Fibroblast of skin of left quadriceps (primary cell): ENCODE results near the gene TLCD1.
"Not testable (repeated sequence)": the region's sequence is repeated elsewhere in the genome, so short reads cannot be mapped to it uniquely, and the experiment has no call there.

Source experiments
- DNase-seq, 2 experiments: peaks; one replicate each; pipeline ENCODE4 v3.0.0-alpha.2; 2013; ENCODE audit warnings: low read depth in 2 of 2

Gene TLCD1

GRCh38 chr17:28747051-28747691 is 21.1 kb upstream of the TLCD1 start:
- DNase-seq, result no peak

GRCh38 chr17:28746611-28747050 is 20.6 kb upstream of the TLCD1 start:
- no peak for DNase-seq

GRCh38 chr17:28745786-28746411 is 19.9 kb upstream of the TLCD1 start:
- no peak for DNase-seq

DNA sequence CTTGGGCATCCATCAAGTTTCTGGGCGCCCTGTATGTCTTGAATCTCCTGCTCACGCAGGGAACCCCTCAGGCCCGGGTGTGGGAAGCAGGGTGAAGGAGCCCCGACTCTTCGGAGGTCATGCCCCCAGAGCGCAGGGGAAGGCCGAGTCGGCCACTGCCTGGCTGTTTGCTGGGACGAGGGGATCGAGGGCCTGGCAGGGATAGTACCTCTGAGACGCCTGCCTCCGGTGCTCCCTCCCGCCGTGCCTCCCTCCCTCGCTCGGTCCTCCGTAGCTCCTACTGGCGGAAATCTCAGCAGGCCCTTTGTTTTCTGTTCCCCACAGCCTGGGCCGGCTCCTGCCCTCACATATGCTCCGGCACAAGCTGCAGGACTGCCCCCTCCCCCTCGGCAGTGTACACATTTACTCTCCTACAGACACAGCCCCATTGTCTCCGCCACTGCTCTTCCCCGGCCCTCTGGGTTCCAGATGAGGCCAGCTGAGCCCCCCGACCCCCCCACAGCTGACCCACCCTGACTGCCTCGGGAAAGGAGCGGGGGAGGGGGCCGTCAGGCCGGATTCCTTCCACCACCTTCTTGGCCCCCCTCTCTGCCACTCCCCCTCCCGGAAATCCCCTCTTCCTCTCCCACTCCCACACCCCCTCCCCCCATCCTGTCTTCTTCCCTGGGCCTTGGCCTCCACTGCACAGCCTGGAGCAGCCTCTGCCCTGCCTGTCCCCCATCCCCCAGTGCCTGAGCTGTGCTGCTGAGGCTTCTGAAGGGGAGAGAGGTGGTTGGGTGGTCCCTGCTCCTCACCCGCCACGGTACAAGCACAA is 19.1 kb upstream of the TLCD1 start:
- DNase-seq, result no peak

DNA sequence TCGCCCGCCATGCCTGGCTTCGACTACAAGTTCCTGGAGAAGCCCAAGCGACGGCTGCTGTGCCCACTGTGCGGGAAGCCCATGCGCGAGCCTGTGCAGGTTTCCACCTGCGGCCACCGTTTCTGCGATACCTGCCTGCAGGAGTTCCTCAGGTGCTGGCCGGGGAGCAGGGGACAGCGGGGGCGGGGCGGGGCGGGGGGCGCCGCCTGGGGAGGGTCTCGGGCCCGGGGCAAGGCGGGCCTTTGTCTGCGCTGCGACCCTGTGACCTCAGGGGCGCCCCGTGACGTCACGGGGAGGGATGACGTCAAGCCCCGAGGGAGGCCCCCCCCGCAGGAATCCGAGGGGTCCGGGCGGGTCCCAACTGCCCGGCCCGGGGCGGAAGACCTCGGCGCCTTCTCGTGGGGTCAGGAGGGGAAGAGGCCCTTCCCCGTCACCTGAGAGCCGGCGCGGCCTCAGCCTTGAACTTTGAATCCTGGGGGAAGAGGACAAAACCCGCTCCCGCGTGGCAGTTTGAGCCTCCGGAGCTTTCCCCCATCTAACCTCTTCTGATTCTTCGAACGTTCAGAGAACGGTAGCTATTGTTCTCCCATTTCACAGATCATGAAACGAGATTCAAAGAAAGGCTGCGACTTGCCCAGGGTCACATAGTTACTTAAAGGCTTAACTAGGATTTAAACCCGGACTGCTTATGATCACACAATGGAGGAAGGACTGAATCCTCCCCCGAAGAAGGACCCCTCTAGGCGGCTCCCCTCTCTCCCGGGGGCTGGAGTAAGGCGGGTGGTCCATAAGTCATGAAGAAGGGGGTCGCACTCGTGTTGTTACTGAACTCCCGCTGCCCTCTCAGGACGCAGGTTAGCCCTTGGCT is 18.3 kb upstream of the TLCD1 start:
- no peak for DNase-seq

DNA sequence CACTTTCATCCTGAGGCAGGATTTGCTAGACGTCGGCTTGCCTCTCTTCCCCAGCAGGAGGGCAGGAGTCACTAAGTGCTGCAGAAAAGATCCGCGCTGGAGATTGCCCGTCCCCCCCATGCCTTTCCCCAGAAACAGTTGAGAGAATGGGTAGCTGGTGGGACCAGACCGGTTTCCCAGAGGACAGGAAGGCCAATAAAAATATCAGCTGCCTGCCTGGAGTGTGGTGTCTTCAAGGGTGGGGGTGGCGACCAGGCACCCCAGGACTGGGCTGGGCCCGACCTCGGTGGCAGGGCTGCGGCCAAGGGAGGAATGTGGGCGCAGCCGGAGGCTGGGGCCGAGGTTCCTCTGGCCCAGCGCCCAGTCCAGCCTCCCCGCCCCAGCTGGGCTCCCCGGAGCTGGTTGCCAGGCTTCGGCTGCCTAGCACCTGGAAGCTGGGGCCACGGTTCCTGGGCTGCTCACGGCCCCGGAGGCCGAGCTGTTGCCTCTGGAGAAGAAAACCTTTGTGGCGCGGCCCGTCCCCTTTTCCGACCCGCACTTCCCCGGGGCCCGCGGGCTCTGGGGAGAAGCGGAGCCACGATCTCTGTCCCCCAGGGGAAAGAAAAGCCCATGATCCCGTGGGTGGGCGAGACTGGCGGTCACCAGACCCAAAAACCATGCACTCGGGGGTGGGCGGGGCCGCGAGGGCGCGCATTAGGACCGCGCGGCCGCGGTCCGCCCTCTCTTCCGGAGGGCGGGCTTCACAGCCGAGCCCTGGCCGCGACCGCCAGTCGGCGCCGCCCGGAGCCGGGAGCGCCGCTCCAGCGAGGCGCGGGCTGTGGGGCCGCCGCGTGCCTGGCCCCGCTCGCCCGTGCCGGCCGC is 17.4 kb upstream of the TLCD1 start, which contains the start of gene TRAF4:
Gene TRAF4 (plus strand): TSS at position 769 of the 861 bp plus-strand sequence. CDS start 102 bp downstream, outside the sequence.
- DNase-seq, result peak in 1 of 2 experiments; percentile 48

- DNase-seq, result no peak
Measured at GRCh38 chr17:28741358-28742349, 15.6 kb upstream of the TLCD1 start.

DNA sequence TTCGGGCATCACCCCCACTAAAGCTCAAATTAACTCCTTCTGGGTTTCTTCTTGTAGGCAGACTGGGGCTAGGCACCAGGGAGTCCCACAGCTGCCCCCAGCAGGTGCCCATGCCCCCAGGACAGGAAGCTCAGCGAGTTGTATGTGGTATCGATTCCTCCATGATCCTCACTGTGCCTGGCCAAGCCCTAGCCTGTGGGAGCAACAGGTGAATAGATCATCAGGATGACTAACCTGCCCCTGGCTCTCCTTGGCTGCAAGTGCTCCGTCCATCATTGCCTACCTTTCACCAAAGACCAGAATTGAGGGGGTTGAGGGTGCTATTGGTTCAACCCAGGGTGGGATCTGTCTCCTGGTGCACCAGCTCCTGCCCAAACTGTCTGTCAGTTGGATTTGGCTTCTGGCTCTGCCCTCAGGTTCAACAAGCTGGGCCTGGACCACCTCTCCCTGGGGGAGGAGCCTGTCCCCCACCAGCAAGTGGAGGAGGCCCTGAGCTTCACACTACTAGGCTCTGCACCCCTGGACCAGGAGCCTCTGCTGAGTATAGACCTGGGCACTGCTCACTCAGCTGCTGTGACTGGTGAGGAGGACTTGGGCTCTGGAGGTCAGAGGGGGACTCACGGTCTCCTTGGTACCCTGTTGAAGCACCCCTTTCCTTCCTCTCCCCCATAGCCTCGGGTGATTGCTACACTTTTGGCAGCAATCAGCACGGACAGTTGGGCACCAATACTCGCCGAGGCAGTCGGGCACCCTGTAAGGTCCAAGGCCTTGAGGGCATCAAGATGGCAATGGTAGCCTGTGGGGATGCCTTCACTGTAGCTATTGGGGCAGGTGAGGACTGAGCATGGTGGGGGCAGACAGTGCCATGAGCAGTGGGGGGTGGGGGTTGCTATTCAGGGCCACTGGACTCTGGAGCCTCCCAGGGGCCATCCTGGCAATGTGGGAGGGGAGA is 14.6 kb upstream of the TLCD1 start:
- no peak for DNase-seq

DNA sequence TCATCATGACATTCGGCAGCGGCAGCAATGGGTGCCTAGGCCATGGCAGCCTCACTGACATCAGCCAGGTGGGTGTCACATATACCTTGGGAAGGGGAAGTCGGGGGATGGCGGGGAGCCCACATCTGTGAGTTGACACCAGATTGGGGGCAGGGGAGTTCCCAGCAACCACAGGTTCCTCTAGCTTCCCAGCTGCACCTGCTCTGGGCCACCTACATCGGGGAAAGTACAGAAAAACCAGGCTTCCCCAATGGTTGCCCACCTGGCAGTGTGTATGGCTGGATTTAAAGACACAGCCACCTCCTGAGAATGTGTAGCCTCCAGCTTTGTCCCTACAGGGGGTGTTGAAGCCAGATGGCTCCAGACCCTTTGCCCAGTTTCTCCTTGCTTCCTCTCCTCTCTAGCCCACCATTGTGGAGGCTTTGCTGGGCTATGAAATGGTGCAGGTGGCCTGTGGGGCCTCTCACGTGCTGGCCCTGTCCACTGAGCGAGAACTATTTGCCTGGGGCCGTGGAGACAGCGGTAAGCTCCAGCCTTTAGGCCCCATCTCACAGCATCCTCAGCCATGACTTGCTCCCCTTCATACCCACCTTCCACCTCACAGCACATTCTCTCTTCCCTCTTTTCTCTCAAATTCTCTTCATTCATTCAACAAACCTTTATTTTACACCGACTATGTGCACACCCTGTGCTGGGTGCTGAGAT is 12.8 kb upstream of the TLCD1 start:
- no peak for DNase-seq

DNA sequence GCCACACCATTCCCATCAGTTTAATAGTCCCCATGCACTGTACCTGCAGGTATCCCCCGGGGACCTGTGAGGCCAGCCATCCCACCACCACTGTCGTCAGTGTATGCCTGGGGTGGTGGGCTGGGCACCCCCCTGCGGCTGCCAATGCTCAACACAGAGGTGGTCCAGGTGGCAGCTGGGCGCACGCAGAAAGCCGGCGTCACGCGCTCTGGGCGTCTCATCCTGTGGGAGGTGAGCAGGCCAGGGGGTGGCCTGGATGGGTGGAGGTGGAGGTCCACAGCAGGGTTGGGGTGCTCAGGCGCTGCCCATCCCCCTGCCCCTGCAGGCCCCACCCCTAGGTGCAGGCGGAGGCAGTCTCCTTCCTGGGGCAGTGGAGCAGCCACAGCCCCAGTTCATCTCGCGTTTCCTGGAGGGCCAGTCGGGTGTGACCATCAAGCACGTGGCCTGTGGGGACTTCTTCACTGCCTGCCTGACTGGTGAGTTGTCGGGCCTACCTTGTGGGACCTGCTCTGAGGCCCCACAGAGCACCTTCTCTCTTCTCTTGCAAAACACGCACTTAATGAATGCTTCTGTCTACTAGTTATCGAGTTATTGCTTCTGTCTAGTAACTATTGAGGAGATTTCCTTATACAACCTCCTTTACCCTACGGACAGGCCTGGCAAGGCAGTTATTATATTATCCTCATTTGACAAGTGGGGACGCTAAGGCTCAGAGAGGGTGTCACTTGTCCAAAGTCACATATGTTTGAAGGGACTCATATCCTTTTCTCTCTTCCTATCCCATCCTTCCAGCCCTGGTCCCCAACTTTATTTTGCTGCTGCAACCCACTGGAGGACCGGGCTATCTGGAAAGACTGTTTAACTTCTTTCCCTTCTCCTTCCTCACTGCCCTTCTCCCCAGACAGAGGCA is 12.0 kb upstream of the TLCD1 start:
- no peak for DNase-seq

DNA sequence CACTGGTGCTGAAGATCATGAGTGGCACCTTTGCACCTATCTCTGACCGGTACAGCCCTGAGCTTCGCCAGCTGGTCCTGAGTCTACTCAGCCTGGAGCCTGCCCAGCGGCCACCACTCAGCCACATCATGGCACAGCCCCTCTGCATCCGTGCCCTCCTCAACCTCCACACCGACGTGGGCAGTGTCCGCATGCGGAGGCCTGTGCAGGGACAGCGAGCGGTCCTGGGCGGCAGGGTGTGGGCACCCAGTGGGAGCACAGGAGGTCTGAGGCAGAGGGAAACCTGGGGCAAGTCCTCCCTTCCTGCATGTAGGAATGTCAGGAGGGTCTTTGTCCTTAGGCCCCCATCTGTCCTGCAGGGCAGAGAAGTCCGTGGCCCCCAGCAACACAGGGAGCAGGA is 11.3 kb upstream of the TLCD1 start:
- no peak for DNase-seq

DNA sequence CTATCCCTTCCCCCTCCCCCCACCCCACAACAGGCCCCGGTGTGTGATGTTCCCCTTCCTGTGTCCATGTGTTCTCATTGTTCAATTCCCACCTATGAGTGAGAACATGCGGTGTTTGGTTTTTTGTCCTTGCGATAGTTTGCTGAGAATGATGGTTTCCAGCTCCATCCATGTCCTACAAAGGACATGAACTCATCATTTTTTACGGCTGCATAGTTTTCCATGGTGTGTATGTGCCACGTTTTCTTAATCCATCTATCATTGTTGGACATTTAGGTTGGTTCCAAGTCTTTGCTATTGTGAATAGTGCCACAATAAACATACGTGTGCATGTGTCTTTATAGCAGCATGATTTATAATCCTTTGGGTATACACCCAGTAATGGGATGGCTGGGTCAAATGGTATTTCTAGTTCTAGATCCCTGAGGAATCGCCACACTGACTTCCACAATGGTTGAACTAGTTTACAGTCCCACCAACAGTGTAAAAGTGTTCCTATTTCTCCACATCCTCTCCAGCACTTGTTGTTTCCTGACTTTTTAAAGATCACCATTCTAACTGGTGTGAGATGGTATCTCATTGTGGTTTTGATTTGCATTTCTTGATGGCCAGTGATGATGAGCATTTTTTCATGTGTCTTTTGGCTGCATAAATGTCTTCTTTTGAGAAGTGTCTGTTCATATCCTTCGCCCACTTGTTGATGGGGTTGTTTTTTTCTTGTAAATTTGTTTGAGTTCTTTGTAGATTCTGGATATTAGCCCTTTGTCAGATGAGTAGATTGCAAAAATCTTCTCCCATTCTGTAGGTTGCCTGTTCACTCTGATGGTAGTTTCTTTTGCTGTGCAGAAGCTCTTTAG is 10.1 kb upstream of the TLCD1 start:
- DNase-seq, result not testable (repeated sequence)

DNA sequence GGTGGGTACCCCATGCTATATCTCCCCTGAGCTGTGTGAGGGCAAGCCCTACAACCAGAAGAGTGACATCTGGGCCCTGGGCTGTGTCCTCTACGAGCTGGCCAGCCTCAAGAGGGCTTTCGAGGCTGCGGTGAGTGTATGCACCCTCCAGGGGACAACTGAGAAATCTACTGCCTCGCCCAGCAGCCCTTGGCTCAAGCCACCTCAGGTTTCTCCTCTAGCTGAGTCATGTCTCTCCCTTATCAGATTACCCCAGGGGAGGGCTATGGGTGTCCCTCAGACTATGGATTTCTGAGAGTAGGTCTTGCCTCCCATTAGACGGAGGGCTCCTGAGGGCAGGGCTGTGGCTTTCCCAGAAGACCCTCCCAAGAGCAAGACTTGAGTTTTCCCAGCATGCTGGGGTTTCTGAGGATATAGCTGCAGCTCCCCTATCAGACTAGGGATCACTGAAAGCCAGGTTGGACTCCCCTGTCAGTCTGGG is 9.2 kb upstream of the TLCD1 start:
- DNase-seq, result no peak

DNA sequence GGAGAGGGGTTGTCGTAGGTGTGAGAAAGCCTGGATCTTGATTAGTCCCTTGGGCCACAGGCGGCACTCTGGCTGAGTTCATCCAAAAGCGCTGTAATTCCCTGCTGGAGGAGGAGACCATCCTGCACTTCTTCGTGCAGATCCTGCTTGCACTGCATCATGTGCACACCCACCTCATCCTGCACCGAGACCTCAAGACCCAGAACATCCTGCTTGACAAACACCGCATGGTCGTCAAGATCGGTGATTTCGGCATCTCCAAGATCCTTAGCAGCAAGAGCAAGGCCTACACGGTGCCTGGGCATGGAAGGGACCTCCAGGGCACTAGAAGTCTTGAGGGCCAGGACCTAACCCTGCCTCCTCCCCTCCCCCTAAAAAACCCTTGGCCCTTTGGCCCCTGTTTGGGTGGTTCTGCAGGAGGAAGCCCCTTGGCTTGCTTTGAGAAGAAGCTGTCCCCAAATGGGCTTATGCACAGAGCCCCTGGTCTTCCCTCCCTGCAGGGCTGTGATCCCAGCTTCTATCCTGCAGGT is 8.7 kb upstream of the TLCD1 start:
- DNase-seq, result no peak

DNA sequence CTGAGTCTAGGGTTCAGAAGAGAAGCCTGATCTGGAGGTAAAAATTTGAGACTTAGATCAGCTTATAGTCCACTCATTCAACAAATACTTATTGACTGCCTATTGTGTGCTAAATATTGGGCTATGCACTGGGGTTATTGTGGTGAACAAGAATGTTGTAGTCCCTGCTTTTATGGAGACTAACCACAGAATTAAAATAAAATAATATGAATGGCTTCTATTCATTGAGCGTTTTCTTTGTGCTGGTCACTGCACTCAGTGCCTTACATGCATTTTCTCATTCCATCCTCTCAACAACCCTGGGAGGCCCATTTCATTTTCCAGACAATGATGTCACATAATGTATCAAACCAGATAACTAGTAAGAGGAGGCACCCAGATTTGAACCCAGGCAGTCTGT is 7.3 kb upstream of the TLCD1 start:
- DNase-seq, result no peak
